Activated B cell treated with CpG ODN at 0.5 μM for 24 hours (primary cell): ENCODE data around the gene TH. TPM values are rescaled to one million over a fixed set of nuclear protein-coding genes. Genes with fewer than 3 reads are reported as not detected.

ENCODE experiments used
- ATAC-seq: fragments of 200-7000 bp; cut with Tn5 transposase; one replicate; pipeline ENCODE4 v1.10.0; 2021; ENCODE audit warnings: low read depth, mild to moderate bottlenecking, moderate library complexity
- CTCF ChIA-PET: fragments of 350-600 bp; sonication (Branson Sonifier 250); formaldehyde crosslinking; loops from one replicate; lab custom pipeline; 2021; ENCODE audit warnings: antibody characterized with exemption; lab: Charles Lee
- POLR2A ChIA-PET: fragments of 350-600 bp; sonication (Branson Sonifier 250); formaldehyde crosslinking; loops from one replicate; lab custom pipeline; 2021; ENCODE audit warnings: antibody characterized with exemption; lab: Charles Lee
- DNase-seq: peaks from one replicate; pipeline ENCODE4 v3.0.0; 2022
- H3K27ac Mint-ChIP-seq: one replicate; pipeline ENCODE4 v1.8.0; 2020; ENCODE audit warnings: mixed read lengths
- H3K27me3 Mint-ChIP-seq: one replicate; pipeline ENCODE4 v1.8.0; 2021; ENCODE audit warnings: mixed read lengths
- H3K36me3 Mint-ChIP-seq: one replicate; pipeline ENCODE4 v1.8.0; 2021; ENCODE audit warnings: low read depth, mixed read lengths
- H3K4me1 Mint-ChIP-seq: one replicate; pipeline ENCODE4 v1.8.0; 2021; ENCODE audit warnings: mixed read lengths
- H3K4me3 Mint-ChIP-seq: one replicate; pipeline ENCODE4 v1.8.0; 2020; ENCODE audit warnings: mild to moderate bottlenecking, mixed read lengths
- H3K9me3 Mint-ChIP-seq: one replicate; pipeline ENCODE4 v1.8.0; 2020; ENCODE audit warnings: mixed read lengths
- CTCF ChIP-seq: fragments of 200-600 bp; IDR thresholded peaks from one replicate; pipeline ENCODE4 v1.8.0; 2022; ENCODE audit warnings: antibody characterized with exemption, mild to moderate bottlenecking
- intact Hi-C: fragments of 100-400 bp; cut with micrococcal nuclease; formaldehyde crosslinking; loops from one replicate; pipeline ENCODE4 v1.15.1; 2024
- total RNA-seq: library from RNA; stranded (reverse); gene quantifications from 2 replicates; pipeline ENCODE4 v1.2.3, GENCODE V29; 2022

TH gene
- total RNA-seq, 1 donor from 2014 or later, result not detected

DNA sequence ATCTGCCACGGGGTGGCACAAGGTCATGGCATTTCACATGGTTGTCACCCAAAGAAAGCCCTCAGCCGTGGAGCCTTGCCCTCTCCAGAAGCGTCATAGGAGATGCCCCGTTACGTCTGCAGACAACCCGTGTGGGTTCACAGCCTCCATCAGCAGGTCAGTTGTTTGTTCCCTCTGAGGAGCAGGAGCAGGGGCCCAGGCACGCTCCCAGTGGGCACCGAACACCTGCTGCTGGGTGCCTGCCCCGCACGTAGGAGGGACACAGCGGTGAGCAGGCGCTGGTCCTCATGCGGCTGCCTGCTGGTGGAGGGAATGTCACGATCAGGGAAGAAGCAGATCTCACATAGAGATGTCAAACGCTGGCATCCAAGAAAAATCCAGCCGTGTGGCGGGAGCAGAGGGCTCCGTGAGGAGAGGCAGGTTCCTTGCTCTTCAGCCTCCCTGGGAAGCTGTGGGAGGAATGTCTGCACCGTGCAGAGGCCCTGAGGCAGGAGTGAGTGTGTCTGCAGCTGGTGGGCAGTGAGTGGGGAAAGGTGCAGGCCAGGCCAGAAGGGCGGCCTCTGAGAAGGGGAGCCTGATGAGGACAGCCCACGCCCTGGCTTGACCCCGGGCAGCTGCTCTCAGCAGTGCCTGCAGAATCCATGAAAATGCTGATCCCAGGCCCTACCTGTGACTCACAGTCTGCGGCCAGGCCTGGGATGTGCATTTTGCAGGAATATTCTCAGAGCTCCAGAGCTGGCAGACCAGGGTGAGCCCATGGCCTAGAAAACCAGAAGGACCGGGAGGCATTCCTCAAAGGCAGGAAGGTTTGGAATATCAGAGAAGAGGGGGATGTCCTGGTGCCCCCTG is 36.4 kb upstream of the TH start:
- ChIA-PET POLR2A (no interaction called here), CTCF (no interaction called here)
- ATAC-seq (no peak), DNase-seq (no peak)
- Mint-ChIP-seq H3K4me1 (no peaks in the 10 kb centered on the region), H3K9me3 (no peaks in the 10 kb centered on the region), H3K27ac (no peak overlapping the region), H3K4me3 (no peak overlapping the region), H3K27me3 (peaks cover 10% of the 10 kb centered on the region), H3K36me3 (no peaks in the 10 kb centered on the region)
- intact Hi-C loops, result no loop called here
- no peak for TF ChIP-seq CTCF

DNA sequence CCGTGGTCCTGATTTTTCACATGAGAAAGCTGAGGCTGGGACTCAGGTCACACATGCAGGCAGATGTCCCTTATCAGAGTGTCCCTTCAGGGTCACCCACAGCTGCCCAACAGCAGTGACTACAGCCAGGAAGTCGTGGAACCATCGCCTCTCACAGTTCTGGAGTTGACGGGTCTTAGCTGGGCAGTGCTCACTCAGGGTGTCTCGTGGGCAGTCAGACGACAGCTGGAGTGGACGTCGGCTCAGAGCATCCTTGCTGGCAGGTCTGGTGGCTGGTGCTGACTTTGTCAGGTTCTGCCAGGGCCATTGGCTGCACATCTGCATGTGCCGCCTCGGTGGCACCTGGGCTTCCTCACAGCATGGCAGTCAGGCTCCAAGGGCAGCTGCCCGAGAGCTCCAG is 35.6 kb upstream of the TH start:
- intact Hi-C loops, result no loop called here
- ATAC-seq, result no peak
- POLR2A ChIA-PET, result no interaction called here
- no peak for TF ChIP-seq CTCF
- Mint-ChIP-seq H3K4me3 (no peak overlapping the region), H3K27me3 (peaks cover 10% of the 10 kb centered on the region), H3K4me1 (no peaks in the 10 kb centered on the region), H3K9me3 (no peaks in the 10 kb centered on the region), H3K27ac (no peak overlapping the region), H3K36me3 (no peaks in the 10 kb centered on the region)
- CTCF ChIA-PET, result no interaction called here
- DNase-seq, result no peak

- no peak overlapping the region for H3K27ac Mint-ChIP-seq
- POLR2A ChIA-PET, result no interaction called here
- no peak overlapping the region for H3K4me3 Mint-ChIP-seq
- H3K9me3 Mint-ChIP-seq, result peaks cover under 1% of the 10 kb centered on the region
- no peaks in the 10 kb centered on the region for H3K36me3 Mint-ChIP-seq
- no peak for TF ChIP-seq CTCF
- intact Hi-C loops, result no loop called here
- no peaks in the 10 kb centered on the region for H3K4me1 Mint-ChIP-seq
- DNase-seq, result no peak
- peaks cover 8% of the 10 kb centered on the region for H3K27me3 Mint-ChIP-seq
- ATAC-seq, result no peak
- CTCF ChIA-PET, result no interaction called here
These were observed 34.5 kb upstream of the TH start for GRCh38 chr11:2205981-2206690.

GRCh38 chr11:2205214-2205720 is 33.7 kb upstream of the TH start:
- no peak overlapping the region for H3K4me3 Mint-ChIP-seq
- CTCF ChIA-PET, result no interaction called here
- ATAC-seq (no peak), DNase-seq (no peak)
- H3K27me3 Mint-ChIP-seq, result peaks cover 8% of the 10 kb centered on the region
- POLR2A ChIA-PET, result no interaction called here
- no peaks in the 10 kb centered on the region for H3K4me1 Mint-ChIP-seq
- intact Hi-C loops, result no loop called here
- no peak overlapping the region for H3K27ac Mint-ChIP-seq
- H3K9me3 Mint-ChIP-seq, result peaks cover 3% of the 10 kb centered on the region
- TF ChIP-seq CTCF, result no peak
- no peaks in the 10 kb centered on the region for H3K36me3 Mint-ChIP-seq
